Activated CD4-positive, alpha-beta T cell treated with anti-CD3 and anti-CD28 coated beads, Interleukin-2, Interleukin-4, amounts not matched to agents 100 ng/mL and 50 ng/mL, durations not matched to agents 16 hours and 8 hours (primary cell): ENCODE data around the gene PSAPL1.

Experiments used
- DNase-seq: peaks from one replicate; pipeline ENCODE4 v3.0.0-alpha.2; 2020; ENCODE audit warnings: low spot score

PSAPL1 gene

GRCh38 chr4:7430965-7431695 is 3.6 kb downstream of the PSAPL1 start:
- no peak for DNase-seq

GRCh38 chr4:7430368-7430964 is 4.3 kb downstream of the PSAPL1 start:
- no peak for DNase-seq

GRCh38 chr4:7429601-7430078 is 5.1 kb downstream of the PSAPL1 start:
- no peak for DNase-seq

GRCh38 chr4:7429069-7429416 is 5.7 kb downstream of the PSAPL1 start:
- DNase-seq: no peak

- no peak for DNase-seq
Measured at GRCh38 chr4:7428261-7429068, 6.3 kb downstream of the PSAPL1 start.

GRCh38 chr4:7427831-7428260 is 6.9 kb downstream of the PSAPL1 start:
- no peak for DNase-seq

GRCh38 chr4:7427361-7427760 is 7.4 kb downstream of the PSAPL1 start:
- no peak for DNase-seq

GRCh38 chr4:7426525-7427171 is 8.1 kb downstream of the PSAPL1 start:
- no peak for DNase-seq

GRCh38 chr4:7425591-7426468 is 8.9 kb downstream of the PSAPL1 start:
- no peak for DNase-seq

GRCh38 chr4:7425124-7425523 is 9.6 kb downstream of the PSAPL1 start:
- no peak for DNase-seq

GRCh38 chr4:7424553-7425111 is 10.1 kb downstream of the PSAPL1 start:
- no peak for DNase-seq

GRCh38 chr4:7423801-7424552 is 10.8 kb downstream of the PSAPL1 start:
- DNase-seq: no peak

- DNase-seq: no peak
Measured at GRCh38 chr4:7423391-7423790, 11.3 kb downstream of the PSAPL1 start.

- no peak for DNase-seq
Measured at GRCh38 chr4:7422898-7423180, 11.9 kb downstream of the PSAPL1 start.

GRCh38 chr4:7422151-7422897 is 12.4 kb downstream of the PSAPL1 start:
- DNase-seq: no peak

GRCh38 chr4:7421356-7422150 is 13.2 kb downstream of the PSAPL1 start:
- no peak for DNase-seq

GRCh38 chr4:7420661-7421040 is 14.1 kb downstream of the PSAPL1 start:
- no peak for DNase-seq

GRCh38 chr4:7419961-7420660 is 14.6 kb downstream of the PSAPL1 start:
- DNase-seq: no peak
